Hematopoietic multipotent progenitor cell treated with erythropoietin and hydrocortisone succinate and interleukin-3 and kit ligand, for 15 days (in vitro differentiated cells): ENCODE measurements around the gene AXIN2.

Source experiments
- DNase-seq: peaks from one replicate; pipeline ENCODE4 v3.0.0-alpha.2; 2015; ENCODE audit warnings: low spot score

Gene AXIN2

DNA sequence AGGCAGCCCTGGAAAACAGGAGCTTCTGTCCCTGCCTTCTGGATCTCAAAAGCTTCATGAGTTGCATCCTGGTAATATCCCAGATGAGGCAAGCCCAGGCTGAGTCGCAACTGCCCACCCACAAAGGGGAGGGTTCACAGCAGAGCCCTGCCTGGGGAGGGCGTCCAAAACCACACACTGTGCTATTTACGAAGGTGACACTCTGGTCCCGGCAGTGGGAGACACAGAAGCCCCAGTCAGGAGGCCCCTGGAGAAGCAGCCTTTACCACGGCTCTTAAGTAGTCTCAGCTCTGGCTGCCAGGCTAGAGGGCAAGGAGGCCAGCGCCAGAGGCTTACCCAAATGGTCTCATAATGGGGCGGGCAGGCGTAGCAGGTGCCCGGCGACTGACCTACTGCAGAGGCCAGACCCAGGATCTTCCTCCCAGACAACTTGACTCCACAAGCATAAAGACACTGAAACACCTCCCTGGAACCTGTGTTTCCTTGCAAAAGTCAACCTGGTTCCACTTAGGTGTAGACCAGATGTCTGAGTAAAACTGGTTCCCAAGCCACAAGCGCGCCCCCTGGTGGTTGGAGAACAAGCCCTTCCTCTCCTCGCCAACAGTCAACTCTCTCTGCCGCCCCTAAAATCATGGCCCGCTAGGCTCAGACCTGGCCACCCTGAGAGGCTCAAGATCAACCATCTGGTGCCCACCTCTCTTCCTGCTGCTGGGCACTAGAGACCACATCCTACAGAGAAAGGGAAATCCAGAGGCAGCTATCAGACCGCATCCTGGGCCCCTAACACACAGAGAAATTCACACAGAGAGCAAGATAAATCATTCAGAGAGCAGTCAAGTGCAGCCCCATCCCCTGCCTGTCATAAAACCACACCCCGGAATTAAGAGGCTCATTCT is 5.2 kb downstream of the AXIN2 start:
- peak; percentile 61 for DNase-seq

DNA sequence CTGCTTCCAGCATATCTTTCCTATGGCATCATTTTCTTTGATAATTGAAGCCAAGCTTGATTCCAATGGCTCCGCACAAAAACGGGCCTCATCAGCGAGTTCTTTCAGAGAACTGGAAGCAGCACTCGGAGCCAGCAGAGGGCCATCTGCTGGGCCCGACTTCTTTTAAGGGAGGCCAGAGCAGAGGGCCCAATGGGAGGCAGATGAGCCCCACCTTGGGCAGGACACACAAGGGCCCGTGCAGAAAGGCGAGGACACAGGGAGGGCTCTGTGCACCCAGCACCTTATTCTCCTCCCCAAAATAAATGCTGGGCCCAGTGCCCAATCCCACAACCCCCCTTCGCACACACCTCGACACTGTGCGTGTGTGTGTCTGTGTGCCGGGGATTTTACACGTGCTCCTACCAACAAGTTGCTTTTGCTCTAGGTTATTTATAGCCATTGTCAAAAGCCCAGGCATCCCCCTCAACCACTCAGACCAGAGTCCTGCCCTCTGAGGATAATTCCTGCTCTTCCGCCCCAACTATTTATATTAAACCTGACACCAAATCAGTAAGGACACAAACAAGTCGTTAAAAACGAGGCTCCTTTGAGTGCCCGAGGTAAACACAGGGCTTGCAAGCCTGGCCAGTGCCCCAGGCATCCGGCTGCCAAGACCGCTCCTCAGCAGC is 6.8 kb downstream of the AXIN2 start:
- DNase-seq: no peak

DNA sequence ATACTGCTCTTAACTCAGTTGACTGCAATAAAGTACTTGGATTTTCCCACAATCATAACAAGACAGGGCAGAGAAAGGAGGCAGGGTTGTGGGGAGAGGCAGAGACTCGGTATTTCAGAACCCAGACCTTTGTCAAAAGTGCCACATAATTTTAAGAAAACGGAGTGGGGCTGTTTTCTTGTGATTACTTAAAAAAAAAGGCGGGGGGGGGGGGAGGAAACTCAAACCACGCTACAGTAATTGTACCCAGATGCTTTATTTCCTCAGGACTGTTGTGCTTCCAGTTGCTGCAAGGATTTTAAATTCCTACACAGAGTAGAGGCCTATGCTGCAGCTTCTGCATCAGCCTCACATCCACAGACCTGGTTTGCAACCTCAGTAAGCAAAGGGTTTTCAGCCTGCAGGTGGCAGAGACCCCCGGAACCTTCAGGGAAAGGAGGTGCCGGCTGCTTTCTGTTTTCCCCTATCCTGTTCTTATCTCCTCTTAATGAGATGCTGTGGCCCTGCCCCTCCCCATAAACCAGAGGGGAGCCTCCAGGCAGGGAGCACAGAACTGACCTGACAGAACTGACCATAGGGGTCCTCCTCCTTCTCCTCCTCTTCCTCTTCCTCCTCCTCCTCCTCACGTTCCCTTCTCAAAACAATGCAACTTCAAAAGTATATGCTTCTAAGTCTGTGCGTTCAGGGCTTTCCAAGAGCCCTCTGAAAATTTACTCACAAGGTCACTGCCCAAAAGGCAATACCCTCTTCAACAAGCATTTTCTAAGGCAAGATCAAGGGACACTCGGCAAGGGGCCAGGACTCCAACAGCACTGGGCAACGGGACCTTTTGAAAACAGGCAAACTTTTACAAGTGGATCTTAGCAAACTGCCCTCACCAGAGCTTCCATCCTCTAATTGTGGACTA is 7.5 kb downstream of the AXIN2 start:
- DNase-seq: no peak

DNA sequence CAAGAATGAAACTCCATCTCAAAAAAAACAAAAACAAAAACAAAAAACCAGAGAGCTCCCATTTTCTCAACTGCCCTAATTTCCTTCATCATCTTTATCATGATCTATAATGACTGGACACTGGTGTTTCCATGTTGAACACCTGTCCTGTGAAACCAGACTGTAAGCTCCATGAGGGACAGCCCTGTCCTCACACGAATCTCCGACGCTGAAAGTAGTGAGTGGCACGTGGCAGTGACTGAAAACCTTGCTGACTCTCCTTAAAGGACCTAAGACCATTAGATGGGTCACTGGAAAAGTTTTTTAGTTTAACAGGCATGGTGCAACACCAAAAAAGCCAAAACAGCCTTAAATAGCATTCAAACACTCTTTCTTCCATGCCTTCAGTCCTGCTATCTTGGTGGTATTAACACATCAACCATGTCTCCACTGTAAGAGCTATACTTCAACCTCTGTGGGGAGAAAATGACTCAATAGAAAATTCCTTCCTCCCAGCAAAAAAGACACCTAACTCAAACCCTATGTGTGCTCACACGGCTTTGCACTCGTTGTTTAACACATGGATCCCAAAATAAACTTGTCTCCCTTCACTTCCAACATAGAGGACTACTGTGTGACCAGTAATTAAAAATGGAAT is 8.3 kb downstream of the AXIN2 start:
- DNase-seq: no peak

DNA sequence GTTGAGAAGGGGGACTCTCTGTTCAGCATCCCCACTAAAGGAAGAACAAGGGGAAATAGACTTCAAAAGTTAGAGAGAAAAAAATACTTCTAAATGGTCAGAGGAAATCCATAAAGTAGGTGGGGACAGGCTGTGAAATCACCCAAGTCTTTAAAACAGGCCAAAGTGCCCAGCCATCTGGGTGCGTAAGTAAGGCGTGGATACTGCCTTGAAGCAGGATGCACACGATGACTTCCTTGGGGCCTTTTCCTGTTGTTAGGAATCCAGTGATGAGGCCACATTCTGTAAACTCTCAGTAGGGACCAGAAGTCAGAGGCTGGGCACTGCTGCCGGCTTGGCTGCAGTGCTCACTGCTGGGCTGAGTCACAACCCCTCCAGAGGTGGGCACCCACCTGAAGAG is 9.2 kb downstream of the AXIN2 start:
- DNase-seq: no peak

DNA sequence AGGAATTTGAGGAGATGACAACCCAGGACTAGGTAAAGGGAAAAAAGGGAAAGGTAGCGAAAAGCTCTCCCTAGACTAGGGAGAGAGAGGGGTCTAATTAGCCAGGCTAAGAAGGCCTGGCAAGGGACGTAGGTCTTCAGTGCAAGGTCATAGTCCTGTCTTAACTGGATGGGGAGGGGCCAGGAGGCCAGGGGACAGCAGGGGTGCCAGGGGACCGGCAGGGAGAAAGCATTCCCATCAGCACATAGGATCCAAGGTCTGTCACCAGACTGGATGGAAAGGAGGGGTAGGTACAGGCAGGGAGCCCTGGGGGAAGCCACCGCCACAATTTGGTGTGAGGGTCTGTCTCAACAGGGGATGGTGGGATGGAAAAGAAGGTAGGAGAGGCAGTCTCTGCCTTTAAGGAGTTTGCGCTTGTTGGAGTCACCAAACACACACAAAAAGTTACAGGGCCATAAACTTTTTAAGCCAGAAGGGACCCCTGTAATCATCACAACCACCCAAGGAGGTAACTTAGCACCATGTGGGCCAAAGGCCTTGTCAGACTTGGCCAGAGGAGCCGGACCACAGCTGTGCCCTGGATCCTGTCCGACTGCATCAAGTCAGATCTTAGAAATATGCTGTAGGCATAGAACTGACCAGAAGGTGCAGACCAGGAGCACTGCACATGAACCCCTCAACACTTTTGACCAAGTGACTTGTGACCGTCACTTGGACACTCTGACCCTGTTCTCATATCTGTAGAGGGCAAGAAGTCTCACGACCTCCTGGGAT is 10.0 kb downstream of the AXIN2 start:
- DNase-seq: no peak

DNA sequence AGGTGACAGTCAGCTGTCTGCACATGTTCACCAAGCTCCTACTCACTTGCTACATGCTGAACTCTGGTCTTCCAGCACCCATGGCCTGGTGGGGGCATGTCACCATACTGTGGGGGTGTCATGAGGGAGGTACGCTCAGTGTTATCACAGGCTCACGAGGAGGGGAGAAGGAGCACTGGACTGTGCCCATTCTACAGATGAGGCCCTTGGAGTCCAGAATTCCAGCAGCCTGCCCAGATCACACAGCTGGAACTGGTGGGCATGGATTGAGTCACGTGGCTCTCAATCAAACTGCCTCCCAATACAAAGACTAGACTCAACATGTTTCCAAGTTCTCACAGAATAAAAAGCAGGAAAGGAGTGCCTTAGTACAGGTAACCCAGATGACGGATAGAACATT is 10.7 kb downstream of the AXIN2 start:
- no peak for DNase-seq

DNA sequence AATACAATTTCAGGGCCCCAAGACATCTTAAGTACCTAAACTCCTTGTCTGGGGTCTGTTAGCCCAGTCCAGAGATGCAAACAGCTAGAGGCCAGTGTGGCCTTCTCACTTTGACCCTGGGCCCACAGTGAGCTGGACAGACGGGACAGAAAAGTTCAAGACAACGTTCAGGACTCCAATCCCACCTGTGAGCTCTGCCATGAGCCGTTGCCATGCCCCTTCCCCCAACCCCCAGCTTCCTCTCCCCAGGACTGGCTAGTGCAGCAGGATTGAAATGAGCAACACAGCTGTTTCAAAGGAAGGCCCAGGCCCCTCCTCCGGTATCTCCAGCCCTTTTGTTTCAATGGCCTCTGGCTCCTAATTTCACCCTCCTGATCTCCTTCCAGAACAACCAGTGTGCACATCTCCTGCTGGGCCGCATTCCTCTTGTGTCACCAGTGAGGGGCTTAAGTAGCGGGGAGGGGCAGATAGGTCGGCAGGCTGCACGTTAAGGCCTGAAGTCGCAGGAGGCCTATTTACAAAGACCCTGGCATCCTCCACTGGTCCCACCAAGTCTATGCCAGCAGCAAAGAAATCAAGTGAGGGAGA is 11.3 kb downstream of the AXIN2 start:
- no peak for DNase-seq

DNA sequence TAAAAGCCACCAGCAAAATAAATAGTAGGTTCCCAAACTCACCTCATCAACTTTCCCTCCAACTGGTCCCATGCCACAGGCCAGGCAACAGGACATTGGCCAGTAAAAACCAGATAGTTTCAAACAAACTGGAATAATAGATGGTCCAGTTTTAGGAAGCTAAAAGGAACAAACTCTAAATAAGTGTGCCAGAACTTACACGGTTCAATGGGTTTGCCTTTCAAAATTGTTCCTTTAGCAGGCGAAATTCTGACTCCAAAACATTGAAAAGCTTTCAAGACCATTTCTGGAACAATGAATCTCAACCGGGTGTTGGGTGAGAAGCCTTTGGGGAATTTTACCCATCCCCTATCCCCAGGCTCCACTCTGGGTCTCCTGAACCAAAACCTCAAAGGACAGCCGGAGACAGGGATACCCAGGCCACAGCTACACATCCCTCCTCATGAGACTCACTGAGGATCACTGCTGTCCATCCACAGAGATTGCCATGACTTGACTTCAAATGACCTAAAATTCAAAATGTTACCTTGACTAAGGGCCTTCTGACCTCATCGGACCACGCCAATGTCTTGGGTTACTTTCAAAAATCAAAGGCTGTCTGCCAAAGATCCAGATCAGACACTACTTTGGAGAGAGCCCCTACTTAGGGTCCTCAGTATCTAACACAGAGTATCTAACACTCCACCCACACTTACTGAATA is 13.0 kb downstream of the AXIN2 start:
- no peak for DNase-seq

DNA sequence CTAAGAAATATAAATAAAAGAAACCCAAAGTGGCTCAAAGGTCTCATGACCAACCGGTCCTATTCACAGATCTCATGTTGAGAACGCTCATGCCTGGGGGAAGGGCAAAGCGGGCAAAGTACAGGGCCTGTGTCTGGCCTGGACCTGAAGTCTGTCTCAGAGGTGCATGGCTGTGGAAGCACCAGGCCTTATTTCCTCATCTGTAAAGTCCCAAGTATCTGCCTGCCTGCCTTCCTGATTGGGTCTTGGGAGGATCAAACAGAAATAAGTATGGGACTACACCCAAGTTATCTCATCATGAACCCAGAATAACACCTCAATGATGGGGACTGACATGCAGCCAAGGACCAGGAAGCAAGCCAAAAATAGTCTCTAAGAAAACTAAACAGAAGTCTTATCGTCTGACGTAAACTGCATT is 14.2 kb downstream of the AXIN2 start:
- no peak for DNase-seq

DNA sequence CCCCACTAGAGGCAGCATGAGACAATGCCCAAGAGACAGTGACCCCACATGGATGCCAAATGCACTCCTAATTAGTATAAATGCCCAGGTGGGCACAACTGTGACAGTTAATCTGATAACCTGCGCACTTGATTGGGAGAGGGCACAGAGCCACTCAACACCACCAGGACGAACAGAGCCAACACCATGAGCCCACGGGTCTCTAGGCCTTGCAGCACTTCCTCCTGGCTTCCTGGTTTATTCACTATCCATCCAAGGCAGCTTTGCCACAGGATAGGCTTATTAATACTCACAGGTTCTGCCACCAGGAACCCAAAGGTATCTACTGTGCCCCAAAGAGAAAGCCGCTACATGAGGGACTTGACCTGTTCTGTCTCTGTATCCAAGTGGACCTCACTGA is 14.9 kb downstream of the AXIN2 start:
- DNase-seq: no peak

DNA sequence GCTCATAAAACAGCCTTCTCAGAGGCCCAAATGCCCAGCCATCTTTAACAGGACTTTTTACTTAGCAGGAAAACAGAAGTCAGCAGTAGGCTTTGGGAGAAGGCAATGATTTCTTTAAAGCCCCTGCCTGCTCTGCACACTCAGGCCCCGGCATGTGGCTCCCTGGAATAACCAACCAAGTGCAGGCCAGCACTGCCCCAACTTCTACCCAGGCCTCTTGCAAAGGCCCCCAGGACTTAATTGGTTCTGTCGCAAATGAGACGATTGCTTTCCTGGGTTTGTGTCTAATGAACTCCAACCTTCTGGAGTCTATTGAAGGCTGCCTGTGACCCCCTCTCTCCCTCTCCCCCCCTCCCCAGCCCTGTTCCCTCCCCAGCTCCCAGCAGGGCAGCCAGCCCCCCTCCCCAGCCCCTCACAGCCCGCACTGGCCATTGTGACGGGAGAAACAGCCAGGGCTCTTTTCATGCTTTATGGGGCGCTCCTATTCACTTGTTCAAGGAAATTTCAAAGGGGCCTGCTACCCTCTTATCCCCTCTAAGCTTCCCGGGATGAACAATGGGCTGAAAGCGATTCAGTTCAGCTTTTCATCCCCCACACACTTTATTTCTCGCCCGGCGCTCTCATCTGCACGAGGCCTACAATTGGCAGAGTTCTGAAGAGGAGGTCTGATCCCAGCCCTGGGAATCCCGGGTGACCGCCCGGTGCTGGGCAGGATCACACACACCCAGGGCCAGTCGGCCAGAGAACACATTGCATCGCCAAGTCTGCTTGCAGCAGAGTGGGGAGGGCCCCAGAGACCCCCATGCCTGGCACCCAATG is 15.5 kb downstream of the AXIN2 start:
- no peak for DNase-seq

DNA sequence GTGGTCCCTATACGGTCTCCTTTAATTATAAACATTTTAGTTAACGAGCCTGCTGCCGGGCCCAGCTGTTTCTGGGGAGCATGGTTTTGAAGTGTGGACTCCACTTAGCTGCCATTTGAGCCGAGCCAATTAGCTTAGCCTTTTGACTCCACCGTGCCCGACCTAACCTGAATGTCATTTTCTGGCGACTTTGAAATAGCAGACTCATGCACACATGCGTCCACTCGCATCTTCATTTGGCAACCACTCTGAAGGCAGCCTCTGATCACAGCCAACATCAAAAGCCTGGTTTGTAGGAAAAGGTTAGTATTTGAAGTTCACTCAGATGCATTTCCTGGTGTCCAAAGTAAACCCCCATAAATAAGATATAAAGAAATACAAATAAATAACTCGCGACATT is 16.8 kb downstream of the AXIN2 start:
- no peak for DNase-seq

DNA sequence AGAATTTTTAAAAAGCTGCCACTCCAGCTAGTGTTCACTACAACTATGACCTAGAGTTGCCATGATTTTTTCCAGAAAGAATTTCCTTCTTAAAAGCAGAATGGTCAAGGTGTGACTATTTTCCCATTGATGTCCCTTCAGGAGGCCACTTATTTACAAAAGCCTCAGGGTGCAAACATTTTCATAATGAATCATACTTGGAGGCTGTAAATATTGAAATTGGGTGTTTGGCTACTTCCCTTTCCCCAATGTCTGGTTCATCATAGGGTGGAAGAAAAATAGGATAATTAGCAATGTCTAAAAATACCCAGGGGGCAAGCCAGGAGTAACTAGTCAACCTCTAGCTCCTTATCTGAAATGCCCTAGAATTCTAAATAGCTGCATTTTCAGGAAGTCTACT is 18.8 kb downstream of the AXIN2 start:
- no peak for DNase-seq

DNA sequence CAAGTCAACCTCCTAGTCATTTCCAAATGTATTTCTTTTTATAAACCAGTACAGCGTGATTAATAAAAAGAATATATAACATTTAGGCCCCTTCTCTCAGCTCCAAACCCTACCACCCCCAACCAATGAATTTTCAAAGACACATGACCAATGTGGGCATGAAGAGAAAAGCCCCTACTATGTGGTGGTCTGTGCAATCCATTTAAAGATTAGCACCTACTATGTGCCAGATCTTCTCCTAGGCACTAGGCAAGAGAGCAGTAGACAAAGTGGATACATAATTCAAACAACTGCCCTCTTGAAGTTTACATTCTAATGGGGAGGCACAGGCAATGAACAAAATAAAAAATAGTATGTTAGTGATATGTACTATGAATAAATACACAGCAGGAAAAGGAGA is 19.4 kb downstream of the AXIN2 start:
- DNase-seq: no peak

DNA sequence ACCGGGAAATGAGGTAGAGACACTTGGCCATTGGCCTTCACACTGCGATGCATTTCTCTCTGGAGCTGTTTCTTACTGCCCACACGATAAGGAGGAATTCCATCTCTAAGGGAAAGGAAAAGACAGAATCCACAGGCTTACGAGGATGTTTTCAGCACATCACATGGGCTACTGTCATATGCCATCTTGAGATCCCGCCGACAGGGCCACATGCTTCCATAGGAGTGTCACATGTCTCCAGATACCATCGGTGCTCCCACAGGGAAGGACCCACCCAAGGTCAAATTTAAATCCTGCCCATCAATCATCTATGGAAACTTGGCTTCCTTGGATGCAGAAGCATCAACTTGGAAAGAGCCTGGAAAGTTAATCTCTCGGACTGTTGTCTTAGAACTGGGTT is 20.0 kb downstream of the AXIN2 start:
- DNase-seq: no peak

DNA sequence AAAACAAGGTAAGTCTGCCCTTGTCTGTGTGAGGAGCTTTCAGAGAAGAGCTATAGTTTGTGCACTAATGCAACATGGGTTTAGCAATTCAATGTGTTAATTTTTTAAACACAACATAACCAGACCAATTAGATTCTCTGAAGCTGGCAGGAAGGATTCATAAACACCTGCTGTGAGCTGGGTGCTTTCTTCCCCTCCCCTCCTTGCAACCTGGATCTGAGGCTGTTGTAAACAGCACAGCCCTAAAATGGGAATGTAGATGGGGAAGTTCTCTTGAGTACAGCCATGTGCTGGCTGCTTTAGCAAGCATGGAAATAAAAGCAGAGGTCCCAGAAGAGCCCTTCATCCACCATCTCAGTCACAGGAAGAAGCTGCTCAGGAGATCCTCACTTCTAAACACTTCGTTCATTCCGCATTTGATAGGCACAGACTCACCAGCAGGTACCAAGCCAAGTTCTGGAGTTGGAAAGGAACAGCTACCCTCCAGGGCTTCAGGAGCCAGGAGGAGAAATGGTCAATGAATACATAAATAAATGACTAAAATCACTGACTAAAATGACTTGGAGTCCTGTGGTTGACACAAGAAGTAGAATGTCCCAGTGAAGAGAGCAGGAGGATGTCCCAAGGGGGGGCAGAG is 21.7 kb downstream of the AXIN2 start:
- no peak for DNase-seq

DNA sequence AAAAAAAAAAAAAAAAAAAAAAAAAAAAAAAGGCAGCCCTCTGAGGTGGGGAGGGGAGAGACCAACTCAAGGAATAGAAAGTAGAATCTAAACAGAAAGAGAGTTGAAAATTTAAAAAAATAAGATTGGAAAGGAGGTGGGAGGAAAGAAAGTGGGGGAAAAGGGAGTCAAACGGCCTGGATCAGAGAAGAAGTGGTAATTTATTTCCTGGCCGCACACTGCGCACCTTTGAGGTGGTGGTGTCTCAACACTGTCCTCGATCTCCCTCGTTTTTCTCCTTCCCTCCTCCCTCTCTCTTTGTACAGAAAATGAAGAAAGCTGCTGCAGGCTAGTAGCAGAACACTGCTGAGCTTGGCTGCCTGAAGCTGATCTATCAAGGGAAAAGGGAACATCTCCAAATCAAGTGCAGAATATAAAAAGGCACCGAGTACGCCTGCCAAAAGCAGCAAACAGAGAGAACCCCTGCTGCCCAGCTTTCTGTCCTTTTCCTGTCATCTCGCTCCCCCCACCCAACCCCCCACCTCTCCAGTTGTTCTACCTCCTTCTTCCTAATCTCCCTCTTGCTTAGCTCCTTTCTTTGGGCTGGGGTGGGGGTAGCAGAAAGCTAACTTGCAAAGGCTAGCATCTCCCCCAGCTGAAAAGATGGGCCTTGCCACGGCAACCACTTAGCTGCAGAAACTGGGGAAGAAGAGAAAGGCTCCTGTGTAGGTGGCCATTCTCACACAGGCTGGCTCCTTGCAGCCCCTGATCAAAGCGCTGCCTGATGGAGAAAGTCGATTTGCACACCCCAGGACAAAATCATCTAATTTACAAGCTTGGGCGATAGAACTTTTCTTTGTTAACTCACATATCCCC is 22.5 kb downstream of the AXIN2 start:
- DNase-seq: no peak
